22Rv1 (cell line): ENCODE measurements around the gene DCAF11.
A peak's percentile ranks its signal among the peaks of the same experiment; 100 is the strongest.

Experiments used
- H3K27ac ChIP-seq: fragments of 450-650 bp; 2 replicates; pipeline ENCODE4 v1.5.1; 2017
- CTCF ChIP-seq: fragments of 450-650 bp; IDR thresholded peaks from 2 replicates; pipeline ENCODE4 v1.5.1; 2017; ENCODE audit warnings: mild to moderate bottlenecking
- ZFX ChIP-seq: fragments of 450-650 bp; IDR thresholded peaks from 2 replicates; pipeline ENCODE4 v1.6.1; 2017; ENCODE audit warnings: antibody characterized with exemption, borderline replicate concordance

The DCAF11 gene

DNA sequence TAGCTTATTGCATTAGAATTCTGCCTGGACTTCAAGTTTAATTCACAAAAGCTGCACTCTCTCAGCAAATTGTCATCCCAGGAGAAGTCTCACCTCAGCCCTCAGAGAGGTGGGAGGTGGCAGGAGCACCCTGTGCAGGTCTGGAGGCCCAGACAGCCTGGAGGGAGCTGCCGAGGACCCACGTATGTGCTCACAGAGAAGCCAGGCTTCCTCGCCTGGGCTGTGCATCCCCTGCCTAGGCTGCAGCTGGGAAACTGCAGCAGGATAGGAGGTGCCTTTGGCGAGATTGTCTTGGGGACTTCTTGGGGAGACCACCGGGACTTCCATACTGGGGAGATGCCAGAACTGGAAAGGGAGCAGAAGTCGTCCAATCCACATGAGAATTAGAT, 34.4 kb upstream of the DCAF11 start:
- TF ChIP-seq CTCF = no peak
- no peak for TF ChIP-seq ZFX

DNA sequence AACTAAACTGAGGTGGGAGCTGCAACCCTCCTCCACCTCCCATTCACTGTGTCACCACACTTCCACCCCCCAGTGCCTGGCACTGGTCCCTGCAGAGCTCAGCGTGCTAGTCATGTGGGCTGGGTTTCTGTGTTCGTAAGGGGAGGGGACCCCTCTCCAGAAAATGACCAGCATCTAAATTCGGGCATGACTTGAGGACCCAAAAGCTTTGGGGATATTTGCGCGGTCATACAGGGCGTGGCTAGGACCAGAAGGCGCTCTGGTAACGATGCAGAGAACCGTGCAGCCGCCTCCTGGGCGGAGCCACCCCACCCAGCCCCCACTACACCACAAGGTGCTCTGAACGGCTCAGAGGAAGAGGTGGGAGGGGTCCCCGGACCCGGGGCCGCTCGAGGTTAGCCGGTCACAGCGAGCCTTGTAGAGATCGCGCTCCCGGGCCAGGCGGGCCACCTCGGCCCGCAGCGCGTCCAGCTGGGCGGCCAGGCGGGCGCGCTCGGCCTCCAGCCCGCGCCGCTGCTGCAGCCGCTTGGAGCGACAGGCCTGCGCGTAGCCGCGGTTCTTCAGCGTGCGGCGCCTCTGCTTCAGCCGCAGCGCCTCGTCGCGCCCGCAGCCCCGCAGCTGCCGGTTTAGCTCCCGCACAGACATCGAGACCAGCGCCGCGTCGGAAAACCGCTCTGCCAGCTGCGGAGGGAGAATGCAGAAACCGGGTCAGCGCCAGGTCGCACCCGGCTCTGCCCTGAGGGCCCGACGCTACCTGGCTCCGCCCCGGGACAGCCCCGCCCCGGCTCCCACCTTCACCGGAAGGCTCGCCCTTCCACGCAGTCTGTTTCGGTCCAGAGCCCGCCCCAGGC, 33.5 kb upstream of the DCAF11 start:
- TF ChIP-seq CTCF (peak; percentile 16; the same call in 1 of the 2 replicates), ZFX (no peak)
- peak overlapping the region; percentile 59 for H3K27ac ChIP-seq

More for the DNA sequence above, 34.4 kb upstream of the DCAF11 start:
- H3K27ac ChIP-seq = 0 out of 2 replicates have a peak overlapping the region, but pooled peaks have one; percentile 59

DNA sequence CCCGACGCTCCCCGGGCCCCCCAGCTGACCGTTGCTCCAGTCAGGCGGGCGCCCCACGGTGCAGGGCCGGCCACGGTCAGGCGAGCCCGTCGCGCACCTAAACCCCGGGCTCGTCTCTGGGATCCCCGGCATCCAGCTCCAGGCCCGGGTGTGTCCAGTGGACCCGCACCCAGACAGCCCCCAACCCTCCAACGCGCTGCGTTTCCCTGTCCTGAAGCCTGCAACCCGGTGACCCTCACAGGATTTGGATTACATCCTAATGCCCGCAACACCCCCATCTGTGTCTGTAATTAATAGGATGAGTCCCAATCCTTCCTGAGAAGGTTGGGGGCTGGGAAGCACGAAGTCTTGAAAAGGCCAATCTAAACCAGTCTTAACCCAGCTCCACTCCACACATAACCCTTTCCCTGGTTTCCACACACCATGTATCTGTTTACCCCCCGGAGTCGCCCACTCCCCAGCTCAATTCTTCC, 32.8 kb upstream of the DCAF11 start:
- peak overlapping the region; percentile 59 for H3K27ac ChIP-seq
- TF ChIP-seq CTCF (no peak), ZFX (no peak)

GRCh38 chr14:24082411-24083080, 32.0 kb upstream of the DCAF11 start:
- no peak overlapping the region for H3K27ac ChIP-seq
- no peak for TF ChIP-seq ZFX
- no peak for TF ChIP-seq CTCF

- TF ChIP-seq ZFX (no peak), CTCF (no peak)
- no peak overlapping the region for H3K27ac ChIP-seq
These were observed 31.1 kb upstream of the DCAF11 start for GRCh38 chr14:24083462-24083861.

DNA sequence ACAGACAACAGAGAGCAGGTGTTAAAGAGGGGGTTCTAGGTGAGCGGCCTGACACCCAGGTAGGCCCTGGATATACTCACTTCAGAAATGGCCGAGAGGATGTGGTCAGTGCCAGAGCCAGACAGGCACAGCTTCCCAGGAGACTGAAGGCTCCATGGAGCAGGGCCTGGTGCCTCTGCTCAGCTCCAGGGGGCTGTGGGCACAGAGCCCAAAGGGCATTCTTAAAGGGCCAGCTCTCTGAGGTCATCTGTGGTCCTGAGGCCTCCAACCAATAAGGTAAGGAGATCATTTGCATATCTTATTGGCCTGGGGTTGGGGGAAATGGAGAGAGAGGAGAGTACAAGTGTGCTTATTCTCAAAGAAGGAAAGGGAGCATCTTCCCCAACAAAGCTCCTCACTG, 30.1 kb upstream of the DCAF11 start:
- H3K27ac ChIP-seq = no peak overlapping the region
- TF ChIP-seq ZFX = no peak
- no peak for TF ChIP-seq CTCF

GRCh38 chr14:24085215-24085614, 29.4 kb upstream of the DCAF11 start:
- H3K27ac ChIP-seq = no peak overlapping the region
- no peak for TF ChIP-seq ZFX
- no peak for TF ChIP-seq CTCF
